GM21529 (cell line): ENCODE measurements around the gene LRBA.

Experiments
- ATAC-seq: cut with Tn5 transposase; IDR thresholded peaks from one replicate; pipeline ENCODE4 v1.9.1; 2021; ENCODE audit not compliant: unreplicated experiment

Gene LRBA

GRCh38 chr4:150609131-150609530 lies 406.0 kb downstream of the LRBA start:
- ATAC-seq: no peak

- no peak for ATAC-seq
Observed at GRCh38 chr4:150600812-150601445, 414.2 kb downstream of the LRBA start.

- no peak for ATAC-seq
Observed at GRCh38 chr4:150599547-150599946, 415.5 kb downstream of the LRBA start.

- no peak for ATAC-seq
Observed at GRCh38 chr4:150598909-150599308, 416.2 kb downstream of the LRBA start.

- ATAC-seq: no peak
Observed at GRCh38 chr4:150593996-150594395, 421.1 kb downstream of the LRBA start.

- ATAC-seq: no peak
Observed at GRCh38 chr4:150591904-150592303, 423.2 kb downstream of the LRBA start.

- ATAC-seq: no peak
Observed at GRCh38 chr4:150591406-150591805, 423.7 kb downstream of the LRBA start.

- ATAC-seq: no peak
Observed at GRCh38 chr4:150590631-150591030, 424.5 kb downstream of the LRBA start.

- ATAC-seq: no peak
Observed at GRCh38 chr4:150589157-150589556, 425.9 kb downstream of the LRBA start.

GRCh38 chr4:150588316-150588715 lies 426.8 kb downstream of the LRBA start:
- no peak for ATAC-seq

- ATAC-seq: no peak
Observed at GRCh38 chr4:150586162-150586810, 428.8 kb downstream of the LRBA start.

- no peak for ATAC-seq
Observed at GRCh38 chr4:150585611-150586010, 429.5 kb downstream of the LRBA start.

GRCh38 chr4:150584111-150584915 lies 430.8 kb downstream of the LRBA start:
- no peak for ATAC-seq

- ATAC-seq: no peak
Observed at GRCh38 chr4:150583287-150584110, 431.6 kb downstream of the LRBA start.

GRCh38 chr4:150582873-150583286 lies 432.2 kb downstream of the LRBA start:
- no peak for ATAC-seq

GRCh38 chr4:150582146-150582872 lies 432.8 kb downstream of the LRBA start, which contains the start of gene MAB21L2:
TSS of gene MAB21L2 (plus strand) at chr4:150582151. CDS start at chr4:150583030, 879 bp downstream.
- ATAC-seq: no peak

GRCh38 chr4:150581641-150582051 lies 433.4 kb downstream of the LRBA start:
- no peak for ATAC-seq

GRCh38 chr4:150581056-150581605 lies 434.0 kb downstream of the LRBA start:
- ATAC-seq: no peak

- no peak for ATAC-seq
Observed at GRCh38 chr4:150580306-150580705, 434.8 kb downstream of the LRBA start.
